H1 (cell line): ENCODE results near the gene HSPBAP1.

ENCODE experiments used
- BACH1 ChIP-seq: IDR thresholded peaks from 2 replicates; pipeline ENCODE4 v1.6.1; 2012; ENCODE audit warnings: low read length, improper control_type of control experiment
- EZH2 ChIP-seq: fragments of 200-600 bp; sonication (generic); IDR thresholded peaks from 2 replicates; pipeline ENCODE4 v1.7.1; 2012; ENCODE audit warnings: low read depth, mild to moderate bottlenecking, moderate library complexity, low read length, inconsistent platforms; ENCODE audit not compliant: severe bottlenecking
- JUND ChIP-seq: IDR thresholded peaks from 2 replicates; pipeline ENCODE4 v1.6.1; 2011; ENCODE audit warnings: mild to moderate bottlenecking, improper control_type of control experiment, low read length
- NANOG ChIP-seq: IDR thresholded peaks from 2 replicates; pipeline ENCODE4 v1.6.1; 2011; ENCODE audit warnings: low read length, low read depth, mild to moderate bottlenecking, inconsistent platforms; ENCODE audit not compliant: insufficient read depth, poor library complexity, severe bottlenecking
- PHF8 ChIP-seq: fragments of 200-600 bp; sonication (generic); conservative IDR thresholded peaks from 2 replicates; pipeline ENCODE4 v1.7.1; 2012; ENCODE audit warnings: low read depth, mild to moderate bottlenecking, inconsistent platforms, low read length, moderate library complexity
- POLR2A ChIP-seq, 2 experiments: IDR thresholded peaks; 1 replicate in 1 of 2; 2 replicates in 1 of 2; pipeline ENCODE4 v1.6.1; 2011; ENCODE audit warnings: low read depth in 2 of 2, low read length in 2 of 2, mild to moderate bottlenecking in 2 of 2; ENCODE audit errors: control extremely low read depth in 1 of 2
- POLR2AphosphoS5 ChIP-seq: IDR thresholded peaks from 2 replicates; pipeline ENCODE4 v1.6.1; 2011; ENCODE audit warnings: low read depth, low read length
- SIX5 ChIP-seq: IDR thresholded peaks from 2 replicates; pipeline ENCODE4 v1.6.1; 2011; ENCODE audit warnings: mild to moderate bottlenecking, low read depth, low read length
- SRF ChIP-seq: IDR thresholded peaks from 2 replicates; pipeline ENCODE4 v1.6.1; 2011; ENCODE audit warnings: mild to moderate bottlenecking, low read depth, low read length, moderate library complexity
- TAF1 ChIP-seq: IDR thresholded peaks from 2 replicates; pipeline ENCODE4 v1.6.1; 2011; ENCODE audit warnings: mild to moderate bottlenecking, low read depth, low read length
- YY1 ChIP-seq: IDR thresholded peaks from 2 replicates; pipeline ENCODE4 v1.6.1; 2011; ENCODE audit warnings: low read depth, mild to moderate bottlenecking, low read length
- ZNF274 ChIP-seq: IDR thresholded peaks from 2 replicates; pipeline ENCODE4 v1.7.0; 2012; ENCODE audit warnings: low read length, borderline replicate concordance; ENCODE audit errors: extremely low read depth
- TF ChIP-seq, protein P1 (sequence below), 3 experiments: IDR thresholded peaks; 1 replicate in 2 of 3; 2 replicates in 1 of 3; pipeline versions ENCODE4 v1.5.1 to v1.6.1; 2011; ENCODE audit warnings: low read length in 3 of 3, mild to moderate bottlenecking in 3 of 3, inconsistent platforms in 2 of 3, low read depth in 1 of 3, moderate library complexity in 1 of 3; ENCODE audit not compliant: insufficient read depth in 1 of 3; ENCODE audit errors: control extremely low read depth in 1 of 3
- TF ChIP-seq, protein P2 (sequence below): IDR thresholded peaks from 2 replicates; pipeline ENCODE4 v1.6.1; 2011; ENCODE audit warnings: low read length, improper control_type of control experiment

GRCh38 chr3:122758877-122759560, 34.6 kb downstream of the HSPBAP1 start:
- no peak for TF ChIP-seq JUND
- no peak for TF ChIP-seq ZNF274
- no peak for TF ChIP-seq POLR2AphosphoS5
- no peak for TF ChIP-seq TAF1
- TF ChIP-seq, protein P1, sequence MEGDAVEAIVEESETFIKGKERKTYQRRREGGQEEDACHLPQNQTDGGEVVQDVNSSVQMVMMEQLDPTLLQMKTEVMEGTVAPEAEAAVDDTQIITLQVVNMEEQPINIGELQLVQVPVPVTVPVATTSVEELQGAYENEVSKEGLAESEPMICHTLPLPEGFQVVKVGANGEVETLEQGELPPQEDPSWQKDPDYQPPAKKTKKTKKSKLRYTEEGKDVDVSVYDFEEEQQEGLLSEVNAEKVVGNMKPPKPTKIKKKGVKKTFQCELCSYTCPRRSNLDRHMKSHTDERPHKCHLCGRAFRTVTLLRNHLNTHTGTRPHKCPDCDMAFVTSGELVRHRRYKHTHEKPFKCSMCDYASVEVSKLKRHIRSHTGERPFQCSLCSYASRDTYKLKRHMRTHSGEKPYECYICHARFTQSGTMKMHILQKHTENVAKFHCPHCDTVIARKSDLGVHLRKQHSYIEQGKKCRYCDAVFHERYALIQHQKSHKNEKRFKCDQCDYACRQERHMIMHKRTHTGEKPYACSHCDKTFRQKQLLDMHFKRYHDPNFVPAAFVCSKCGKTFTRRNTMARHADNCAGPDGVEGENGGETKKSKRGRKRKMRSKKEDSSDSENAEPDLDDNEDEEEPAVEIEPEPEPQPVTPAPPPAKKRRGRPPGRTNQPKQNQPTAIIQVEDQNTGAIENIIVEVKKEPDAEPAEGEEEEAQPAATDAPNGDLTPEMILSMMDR (IDR thresholded peaks at IDR 0.05; ENCODE audit: control extremely low read depth in 1 of 3, insufficient read depth in 1 of 3, low read depth in 1 of 3, low read length in 3 of 3) = no peak
- TF ChIP-seq SRF = no peak
- TF ChIP-seq, protein P2, sequence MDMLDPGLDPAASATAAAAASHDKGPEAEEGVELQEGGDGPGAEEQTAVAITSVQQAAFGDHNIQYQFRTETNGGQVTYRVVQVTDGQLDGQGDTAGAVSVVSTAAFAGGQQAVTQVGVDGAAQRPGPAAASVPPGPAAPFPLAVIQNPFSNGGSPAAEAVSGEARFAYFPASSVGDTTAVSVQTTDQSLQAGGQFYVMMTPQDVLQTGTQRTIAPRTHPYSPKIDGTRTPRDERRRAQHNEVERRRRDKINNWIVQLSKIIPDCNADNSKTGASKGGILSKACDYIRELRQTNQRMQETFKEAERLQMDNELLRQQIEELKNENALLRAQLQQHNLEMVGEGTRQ = no peak
- TF ChIP-seq EZH2 = no peak
- no peak for TF ChIP-seq YY1
- TF ChIP-seq NANOG = no peak
- no peak for TF ChIP-seq POLR2A (IDR thresholded peaks at IDR 0.05; ENCODE audit: control extremely low read depth in 1 of 2, low read depth in 2 of 2, low read length in 2 of 2)
- no peak for TF ChIP-seq SIX5
- TF ChIP-seq BACH1 = no peak
- TF ChIP-seq PHF8 = no peak
